ENCODE data around the gene SLCO1A2.

GRCh38 chr12:21328578-21328977 lies 6.1 kb downstream of the SLCO1A2 start:
- no peak for TF ChIP-seq POLR2A (IDR thresholded peaks at IDR 0.05; ENCODE audit: extremely low read depth, insufficient read length)
- TF ChIP-seq, protein P1, sequence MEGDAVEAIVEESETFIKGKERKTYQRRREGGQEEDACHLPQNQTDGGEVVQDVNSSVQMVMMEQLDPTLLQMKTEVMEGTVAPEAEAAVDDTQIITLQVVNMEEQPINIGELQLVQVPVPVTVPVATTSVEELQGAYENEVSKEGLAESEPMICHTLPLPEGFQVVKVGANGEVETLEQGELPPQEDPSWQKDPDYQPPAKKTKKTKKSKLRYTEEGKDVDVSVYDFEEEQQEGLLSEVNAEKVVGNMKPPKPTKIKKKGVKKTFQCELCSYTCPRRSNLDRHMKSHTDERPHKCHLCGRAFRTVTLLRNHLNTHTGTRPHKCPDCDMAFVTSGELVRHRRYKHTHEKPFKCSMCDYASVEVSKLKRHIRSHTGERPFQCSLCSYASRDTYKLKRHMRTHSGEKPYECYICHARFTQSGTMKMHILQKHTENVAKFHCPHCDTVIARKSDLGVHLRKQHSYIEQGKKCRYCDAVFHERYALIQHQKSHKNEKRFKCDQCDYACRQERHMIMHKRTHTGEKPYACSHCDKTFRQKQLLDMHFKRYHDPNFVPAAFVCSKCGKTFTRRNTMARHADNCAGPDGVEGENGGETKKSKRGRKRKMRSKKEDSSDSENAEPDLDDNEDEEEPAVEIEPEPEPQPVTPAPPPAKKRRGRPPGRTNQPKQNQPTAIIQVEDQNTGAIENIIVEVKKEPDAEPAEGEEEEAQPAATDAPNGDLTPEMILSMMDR (IDR thresholded peaks at IDR 0.05; ENCODE audit: low read depth, low read length) = no peak
- TF ChIP-seq, protein P2, sequence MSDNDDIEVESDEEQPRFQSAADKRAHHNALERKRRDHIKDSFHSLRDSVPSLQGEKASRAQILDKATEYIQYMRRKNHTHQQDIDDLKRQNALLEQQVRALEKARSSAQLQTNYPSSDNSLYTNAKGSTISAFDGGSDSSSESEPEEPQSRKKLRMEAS (IDR thresholded peaks at IDR 0.05; ENCODE audit: low read depth, low read length) = no peak
